ENCODE measurements around the gene TLR5. TPM values are rescaled to one million over a fixed set of nuclear protein-coding genes. Genes with fewer than 3 reads are reported as not detected.

Gene TLR5, protein sequence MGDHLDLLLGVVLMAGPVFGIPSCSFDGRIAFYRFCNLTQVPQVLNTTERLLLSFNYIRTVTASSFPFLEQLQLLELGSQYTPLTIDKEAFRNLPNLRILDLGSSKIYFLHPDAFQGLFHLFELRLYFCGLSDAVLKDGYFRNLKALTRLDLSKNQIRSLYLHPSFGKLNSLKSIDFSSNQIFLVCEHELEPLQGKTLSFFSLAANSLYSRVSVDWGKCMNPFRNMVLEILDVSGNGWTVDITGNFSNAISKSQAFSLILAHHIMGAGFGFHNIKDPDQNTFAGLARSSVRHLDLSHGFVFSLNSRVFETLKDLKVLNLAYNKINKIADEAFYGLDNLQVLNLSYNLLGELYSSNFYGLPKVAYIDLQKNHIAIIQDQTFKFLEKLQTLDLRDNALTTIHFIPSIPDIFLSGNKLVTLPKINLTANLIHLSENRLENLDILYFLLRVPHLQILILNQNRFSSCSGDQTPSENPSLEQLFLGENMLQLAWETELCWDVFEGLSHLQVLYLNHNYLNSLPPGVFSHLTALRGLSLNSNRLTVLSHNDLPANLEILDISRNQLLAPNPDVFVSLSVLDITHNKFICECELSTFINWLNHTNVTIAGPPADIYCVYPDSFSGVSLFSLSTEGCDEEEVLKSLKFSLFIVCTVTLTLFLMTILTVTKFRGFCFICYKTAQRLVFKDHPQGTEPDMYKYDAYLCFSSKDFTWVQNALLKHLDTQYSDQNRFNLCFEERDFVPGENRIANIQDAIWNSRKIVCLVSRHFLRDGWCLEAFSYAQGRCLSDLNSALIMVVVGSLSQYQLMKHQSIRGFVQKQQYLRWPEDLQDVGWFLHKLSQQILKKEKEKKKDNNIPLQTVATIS
- total RNA-seq (2022) (1.8 TPM in 2 replicates), Bru-seq, nascent RNA (percentile 43 among the genes with signal in this experiment), BruChase-seq, experiment 1, labeled RNA remaining after a 2-hour chase (percentile 35 among the genes with signal in this experiment), BruChase-seq, experiment 2, labeled RNA remaining after a 6-hour chase (percentile 29 among the genes with signal in this experiment)
- long read RNA-seq, partial matches to known transcripts: 0 of 1 reads
- long read RNA-seq, other reads (novel, unspliced or antisense): 0 of 1 reads

DNA sequence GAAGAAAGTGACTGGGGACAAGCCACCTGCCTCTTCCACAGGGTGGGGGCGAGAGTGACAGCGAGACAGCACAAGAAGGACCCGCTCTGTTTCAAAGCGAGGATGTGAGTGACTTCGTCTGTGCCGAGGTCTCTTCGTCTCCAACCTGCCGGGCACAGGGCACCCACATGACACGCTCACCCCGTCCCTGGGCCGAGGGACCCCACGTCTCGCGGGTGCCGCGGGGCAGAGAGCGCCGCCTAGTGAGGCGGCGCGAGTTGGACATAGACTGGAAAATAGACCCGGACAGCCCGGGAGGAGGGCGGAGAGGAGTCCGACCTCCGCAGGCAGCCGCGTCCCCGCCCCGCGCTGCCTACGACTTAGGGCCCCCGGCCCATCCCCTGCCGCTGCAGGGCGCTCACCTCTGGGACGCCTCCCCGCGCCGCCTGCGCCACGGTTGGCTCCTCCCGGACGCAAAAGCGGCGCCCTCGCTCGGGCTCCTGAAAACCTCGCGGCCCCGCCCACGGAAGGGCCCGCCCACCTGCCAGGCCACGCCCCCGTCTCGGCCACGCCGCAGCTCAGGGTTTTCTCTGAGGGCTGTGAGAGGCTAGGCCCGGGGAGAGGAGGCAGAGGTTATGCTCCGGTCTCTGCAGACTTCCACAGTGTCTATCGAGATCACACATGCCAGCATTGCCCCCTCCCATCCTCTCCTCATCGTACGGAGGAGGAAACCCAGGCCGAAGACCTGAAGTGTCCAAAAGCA is at the start of gene TLR5:
Gene TLR5 (minus strand): TSS at position 454 of the 742 bp plus-strand sequence. CDS start 30,217 bp downstream, outside the sequence.
- H3K36me3 ChIP-seq (ENCODE audit: control insufficient read depth, insufficient read depth, low read length): no peaks in the 10 kb centered on the region
- intact Hi-C loops (cut with micrococcal nuclease; ENCODE audit: unreplicated experiment): loop anchor here (1.0 kb wide), 1 partner anchor 53 kb away; no protein-coding TSS in a partner anchor
- no peaks in the 10 kb centered on the region for H3K27me3 Mint-ChIP-seq (ENCODE audit: insufficient read depth, unreplicated experiment)
- peak within 1 kb of the TSS; percentile 70 for H3K4me3 Mint-ChIP-seq (ENCODE audit: unreplicated experiment)
- BruUV-seq (replicated peaks): no TSS peak
- H3K9me3 ChIP-seq: no peaks in the 10 kb centered on the region
- peak within 1 kb of the TSS; percentile 23 for H3K27ac Mint-ChIP-seq (ENCODE audit: unreplicated experiment)
- no peaks in the 10 kb centered on the region for H3K36me3 Mint-ChIP-seq (ENCODE audit: insufficient read depth, unreplicated experiment)
- peak; percentile 91 to 93 for DNase-seq
- H3K4me1 ChIP-seq: peaks cover 16% of the 10 kb centered on the region
- ChIA-PET CTCF (interaction anchor here (0.6 to 2.6 kb wide), 4 partner anchors 9 to 407 kb away, joined by 4 to 20 read pairs (median 6); no protein-coding TSS in a partner anchor), POLR2A (interaction anchor here (0.6 kb wide), 1 partner anchor 1736 kb away, joined by 4 read pairs; no protein-coding TSS in a partner anchor)
- H3K27me3 ChIP-seq (replicated peaks; ENCODE audit: control insufficient read depth, insufficient read depth, low read length): no peaks in the 10 kb centered on the region
- H3K9me3 Mint-ChIP-seq (ENCODE audit: unreplicated experiment): no peaks in the 10 kb centered on the region
- peak within 1 kb of the TSS; percentile 51 for H3K4me3 ChIP-seq (ENCODE audit: low read depth, low read length)
- H3K4me1 Mint-ChIP-seq (ENCODE audit: low read depth, unreplicated experiment): peaks cover 13% of the 10 kb centered on the region
- TF ChIP-seq, protein P1, sequence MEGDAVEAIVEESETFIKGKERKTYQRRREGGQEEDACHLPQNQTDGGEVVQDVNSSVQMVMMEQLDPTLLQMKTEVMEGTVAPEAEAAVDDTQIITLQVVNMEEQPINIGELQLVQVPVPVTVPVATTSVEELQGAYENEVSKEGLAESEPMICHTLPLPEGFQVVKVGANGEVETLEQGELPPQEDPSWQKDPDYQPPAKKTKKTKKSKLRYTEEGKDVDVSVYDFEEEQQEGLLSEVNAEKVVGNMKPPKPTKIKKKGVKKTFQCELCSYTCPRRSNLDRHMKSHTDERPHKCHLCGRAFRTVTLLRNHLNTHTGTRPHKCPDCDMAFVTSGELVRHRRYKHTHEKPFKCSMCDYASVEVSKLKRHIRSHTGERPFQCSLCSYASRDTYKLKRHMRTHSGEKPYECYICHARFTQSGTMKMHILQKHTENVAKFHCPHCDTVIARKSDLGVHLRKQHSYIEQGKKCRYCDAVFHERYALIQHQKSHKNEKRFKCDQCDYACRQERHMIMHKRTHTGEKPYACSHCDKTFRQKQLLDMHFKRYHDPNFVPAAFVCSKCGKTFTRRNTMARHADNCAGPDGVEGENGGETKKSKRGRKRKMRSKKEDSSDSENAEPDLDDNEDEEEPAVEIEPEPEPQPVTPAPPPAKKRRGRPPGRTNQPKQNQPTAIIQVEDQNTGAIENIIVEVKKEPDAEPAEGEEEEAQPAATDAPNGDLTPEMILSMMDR (IDR thresholded peaks at IDR 0.05; ENCODE audit: insufficient read depth in 1 of 2, low read depth in 1 of 2, low read length in 1 of 2, severe bottlenecking in 1 of 2, unreplicated experiment in 1 of 2): peak; percentile 77 to 85

DNA sequence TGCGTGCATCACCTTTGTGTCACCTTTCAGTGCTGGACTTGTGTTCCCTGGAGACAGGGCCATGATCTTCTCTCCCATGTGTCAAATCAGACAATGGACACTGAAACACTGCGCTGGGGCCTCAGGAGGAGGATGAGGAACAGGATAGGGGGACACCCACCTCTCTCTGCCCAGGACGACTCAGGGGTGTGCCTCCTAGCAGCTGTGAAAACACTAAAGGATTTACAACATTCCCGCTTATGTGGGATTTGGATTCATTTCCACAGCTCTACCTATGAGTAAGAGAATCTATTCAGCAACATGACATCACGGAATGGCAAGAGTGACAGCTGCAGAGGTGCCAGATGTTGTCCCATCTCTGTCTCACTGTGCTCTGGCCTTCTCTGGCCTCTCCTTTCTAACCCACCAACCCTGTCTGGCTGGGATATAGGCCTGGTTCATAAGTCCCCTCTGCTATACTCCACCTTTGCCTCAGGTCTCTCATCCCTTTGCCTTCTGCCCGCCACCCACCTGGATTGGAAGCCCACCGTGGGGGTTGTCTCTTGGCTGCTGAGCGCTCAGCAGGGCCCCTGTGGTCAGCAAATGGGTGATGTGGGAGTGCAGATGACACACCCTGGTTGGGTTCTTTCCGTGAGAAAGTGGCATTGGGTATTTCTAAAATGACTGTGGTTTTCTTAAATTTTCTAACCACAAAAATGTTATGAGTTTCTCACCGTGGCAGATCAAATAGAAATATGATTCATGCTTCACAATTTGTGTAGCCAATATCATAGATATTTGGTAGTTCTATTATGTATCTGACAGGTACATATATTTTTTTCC is 47.1 kb upstream of the TLR5 start:
- no peaks in the 10 kb centered on the region for H3K9me3 ChIP-seq
- POLR2A ChIA-PET: no interaction called here
- Mint-ChIP-seq H3K36me3 (ENCODE audit: insufficient read depth, unreplicated experiment) (no peaks in the 10 kb centered on the region), H3K4me1 (ENCODE audit: low read depth, unreplicated experiment) (peaks cover 17% of the 10 kb centered on the region), H3K27ac (ENCODE audit: unreplicated experiment) (no peak overlapping the region), H3K4me3 (ENCODE audit: unreplicated experiment) (no peak overlapping the region), H3K27me3 (ENCODE audit: insufficient read depth, unreplicated experiment) (no peaks in the 10 kb centered on the region), H3K9me3 (ENCODE audit: unreplicated experiment) (no peaks in the 10 kb centered on the region)
- TF ChIP-seq, protein P1 (IDR thresholded peaks at IDR 0.05; ENCODE audit: insufficient read depth in 1 of 2, low read depth in 1 of 2, low read length in 1 of 2, severe bottlenecking in 1 of 2, unreplicated experiment in 1 of 2): no peak
- DNase-seq: no peak
- H3K27me3 ChIP-seq (replicated peaks; ENCODE audit: control insufficient read depth, insufficient read depth, low read length): no peaks in the 10 kb centered on the region
- no peaks in the 10 kb centered on the region for H3K36me3 ChIP-seq (ENCODE audit: control insufficient read depth, insufficient read depth, low read length)
- H3K4me3 ChIP-seq (ENCODE audit: low read depth, low read length): no peak overlapping the region
- intact Hi-C loops (cut with micrococcal nuclease; ENCODE audit: unreplicated experiment): no loop called here
- no TSS peak for BruUV-seq (replicated peaks)
- H3K4me1 ChIP-seq: no peaks in the 10 kb centered on the region
- CTCF ChIA-PET: no interaction called here
